ENCODE results near the gene DVL2. TPM values are rescaled to one million over a fixed set of nuclear protein-coding genes. Genes with fewer than 3 reads are reported as not detected.

Gene DVL2
- total and polyA plus RNA-seq, 2 of the 13 experiments (the other 11 are each of a cell fraction or from before 2014, with no cell fraction given), result 5.7 to 38.2 TPM

DNA sequence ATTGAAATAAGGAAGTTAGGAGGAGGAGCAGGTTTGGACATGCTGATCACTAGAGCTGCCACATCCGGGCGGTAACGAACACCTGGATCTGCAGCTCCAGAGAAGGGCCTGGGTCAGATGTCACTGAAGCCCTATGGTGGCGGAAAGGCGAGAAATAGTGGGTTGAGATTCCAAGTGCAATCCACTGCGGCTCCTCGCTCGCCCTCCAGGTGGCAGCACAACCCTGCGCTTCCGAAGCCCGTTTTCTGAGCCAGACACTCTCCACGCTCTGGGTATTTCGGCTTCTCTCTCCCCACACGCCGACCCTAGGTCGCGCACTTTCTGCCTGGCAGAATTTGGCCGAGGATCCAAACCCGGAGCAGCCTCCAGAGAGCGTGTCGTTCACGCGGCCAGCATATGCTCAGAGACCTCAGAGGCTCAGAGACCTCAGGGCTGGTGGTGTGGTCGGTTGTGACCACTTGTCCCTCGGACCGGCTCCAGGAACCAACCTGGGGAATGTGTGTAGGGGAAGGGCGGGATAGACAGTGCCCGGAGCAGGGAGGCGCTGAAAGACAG, 46.3 kb upstream of the DVL2 start (continued):
- TF ChIP-seq, protein P1, sequence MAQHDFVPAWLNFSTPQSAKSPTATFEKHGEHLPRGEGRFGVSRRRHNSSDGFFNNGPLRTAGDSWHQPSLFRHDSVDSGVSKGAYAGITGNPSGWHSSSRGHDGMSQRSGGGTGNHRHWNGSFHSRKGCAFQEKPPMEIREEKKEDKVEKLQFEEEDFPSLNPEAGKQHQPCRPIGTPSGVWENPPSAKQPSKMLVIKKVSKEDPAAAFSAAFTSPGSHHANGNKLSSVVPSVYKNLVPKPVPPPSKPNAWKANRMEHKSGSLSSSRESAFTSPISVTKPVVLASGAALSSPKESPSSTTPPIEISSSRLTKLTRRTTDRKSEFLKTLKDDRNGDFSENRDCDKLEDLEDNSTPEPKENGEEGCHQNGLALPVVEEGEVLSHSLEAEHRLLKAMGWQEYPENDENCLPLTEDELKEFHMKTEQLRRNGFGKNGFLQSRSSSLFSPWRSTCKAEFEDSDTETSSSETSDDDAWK (CRISPR knock-in tag; IDR thresholded peaks at IDR 0.05), result no peak
- TF ChIP-seq, protein P2, sequence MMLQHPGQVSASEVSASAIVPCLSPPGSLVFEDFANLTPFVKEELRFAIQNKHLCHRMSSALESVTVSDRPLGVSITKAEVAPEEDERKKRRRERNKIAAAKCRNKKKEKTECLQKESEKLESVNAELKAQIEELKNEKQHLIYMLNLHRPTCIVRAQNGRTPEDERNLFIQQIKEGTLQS (CRISPR knock-in tag; IDR thresholded peaks at IDR 0.05), result no peak
- peak; percentile 61; the same call in 1 of the 2 replicates for TF ChIP-seq ZMYM4 (CRISPR knock-in tag; IDR thresholded peaks at IDR 0.05)
- TF ChIP-seq ZNF251 (CRISPR knock-in tag; IDR thresholded peaks at IDR 0.05), result no peak
- no peak for TF ChIP-seq ZBTB42 (CRISPR knock-in tag; IDR thresholded peaks at IDR 0.05)
- TF ChIP-seq, protein P3, sequence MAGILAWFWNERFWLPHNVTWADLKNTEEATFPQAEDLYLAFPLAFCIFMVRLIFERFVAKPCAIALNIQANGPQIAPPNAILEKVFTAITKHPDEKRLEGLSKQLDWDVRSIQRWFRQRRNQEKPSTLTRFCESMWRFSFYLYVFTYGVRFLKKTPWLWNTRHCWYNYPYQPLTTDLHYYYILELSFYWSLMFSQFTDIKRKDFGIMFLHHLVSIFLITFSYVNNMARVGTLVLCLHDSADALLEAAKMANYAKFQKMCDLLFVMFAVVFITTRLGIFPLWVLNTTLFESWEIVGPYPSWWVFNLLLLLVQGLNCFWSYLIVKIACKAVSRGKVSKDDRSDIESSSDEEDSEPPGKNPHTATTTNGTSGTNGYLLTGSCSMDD (CRISPR knock-in tag; IDR thresholded peaks at IDR 0.05), result no peak
- TF ChIP-seq, protein P4, sequence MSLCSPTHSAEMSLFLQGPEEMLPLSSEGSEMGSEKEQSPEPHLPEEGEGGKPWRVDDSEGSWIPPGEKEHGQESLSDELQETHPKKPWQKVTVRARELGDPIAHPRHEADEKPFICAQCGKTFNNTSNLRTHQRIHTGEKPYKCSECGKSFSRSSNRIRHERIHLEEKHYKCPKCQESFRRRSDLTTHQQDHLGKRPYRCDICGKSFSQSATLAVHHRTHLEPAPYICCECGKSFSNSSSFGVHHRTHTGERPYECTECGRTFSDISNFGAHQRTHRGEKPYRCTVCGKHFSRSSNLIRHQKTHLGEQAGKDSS (CRISPR knock-in tag; IDR thresholded peaks at IDR 0.05; ENCODE audit: borderline replicate concordance, low read depth), result peak; percentile 72; the same call in 1 of the 2 replicates
- TF ChIP-seq, protein P5, sequence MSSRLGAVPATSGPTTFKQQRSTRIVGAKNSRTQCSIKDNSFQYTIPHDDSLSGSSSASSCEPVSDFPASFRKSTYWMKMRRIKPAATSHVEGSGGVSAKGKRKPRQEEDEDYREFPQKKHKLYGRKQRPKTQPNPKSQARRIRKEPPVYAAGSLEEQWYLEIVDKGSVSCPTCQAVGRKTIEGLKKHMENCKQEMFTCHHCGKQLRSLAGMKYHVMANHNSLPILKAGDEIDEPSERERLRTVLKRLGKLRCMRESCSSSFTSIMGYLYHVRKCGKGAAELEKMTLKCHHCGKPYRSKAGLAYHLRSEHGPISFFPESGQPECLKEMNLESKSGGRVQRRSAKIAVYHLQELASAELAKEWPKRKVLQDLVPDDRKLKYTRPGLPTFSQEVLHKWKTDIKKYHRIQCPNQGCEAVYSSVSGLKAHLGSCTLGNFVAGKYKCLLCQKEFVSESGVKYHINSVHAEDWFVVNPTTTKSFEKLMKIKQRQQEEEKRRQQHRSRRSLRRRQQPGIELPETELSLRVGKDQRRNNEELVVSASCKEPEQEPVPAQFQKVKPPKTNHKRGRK (CRISPR knock-in tag; IDR thresholded peaks at IDR 0.05), result no peak
- TF ChIP-seq, protein P6, sequence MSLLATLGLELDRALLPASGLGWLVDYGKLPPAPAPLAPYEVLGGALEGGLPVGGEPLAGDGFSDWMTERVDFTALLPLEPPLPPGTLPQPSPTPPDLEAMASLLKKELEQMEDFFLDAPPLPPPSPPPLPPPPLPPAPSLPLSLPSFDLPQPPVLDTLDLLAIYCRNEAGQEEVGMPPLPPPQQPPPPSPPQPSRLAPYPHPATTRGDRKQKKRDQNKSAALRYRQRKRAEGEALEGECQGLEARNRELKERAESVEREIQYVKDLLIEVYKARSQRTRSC (CRISPR knock-in tag; IDR thresholded peaks at IDR 0.05; ENCODE audit: low read depth), result no peak
- TF ChIP-seq ARID2 (CRISPR knock-in tag; IDR thresholded peaks at IDR 0.05; ENCODE audit: borderline replicate concordance), result no peak
- TF ChIP-seq NCOA5 (CRISPR knock-in tag; IDR thresholded peaks at IDR 0.05), result no peak
- TF ChIP-seq ZEB1 (IDR thresholded peaks at IDR 0.05; ENCODE audit: insufficient replicate concordance, low read depth), result peak; percentile 37
- 0 out of 2 replicates have a peak, but pooled peaks have one; percentile 26 for TF ChIP-seq NR2F2 (IDR thresholded peaks at IDR 0.05; ENCODE audit: borderline replicate concordance, low read depth)
- TF ChIP-seq ZNF354B (CRISPR knock-in tag; IDR thresholded peaks at IDR 0.05), result no peak; the same call in 1 of the 2 replicates
- no peak for TF ChIP-seq TBP (CRISPR knock-in tag; IDR thresholded peaks at IDR 0.05)
- TF ChIP-seq ZNF160 (CRISPR knock-in tag; IDR thresholded peaks at IDR 0.05), result no peak
- TF ChIP-seq, protein P7, sequence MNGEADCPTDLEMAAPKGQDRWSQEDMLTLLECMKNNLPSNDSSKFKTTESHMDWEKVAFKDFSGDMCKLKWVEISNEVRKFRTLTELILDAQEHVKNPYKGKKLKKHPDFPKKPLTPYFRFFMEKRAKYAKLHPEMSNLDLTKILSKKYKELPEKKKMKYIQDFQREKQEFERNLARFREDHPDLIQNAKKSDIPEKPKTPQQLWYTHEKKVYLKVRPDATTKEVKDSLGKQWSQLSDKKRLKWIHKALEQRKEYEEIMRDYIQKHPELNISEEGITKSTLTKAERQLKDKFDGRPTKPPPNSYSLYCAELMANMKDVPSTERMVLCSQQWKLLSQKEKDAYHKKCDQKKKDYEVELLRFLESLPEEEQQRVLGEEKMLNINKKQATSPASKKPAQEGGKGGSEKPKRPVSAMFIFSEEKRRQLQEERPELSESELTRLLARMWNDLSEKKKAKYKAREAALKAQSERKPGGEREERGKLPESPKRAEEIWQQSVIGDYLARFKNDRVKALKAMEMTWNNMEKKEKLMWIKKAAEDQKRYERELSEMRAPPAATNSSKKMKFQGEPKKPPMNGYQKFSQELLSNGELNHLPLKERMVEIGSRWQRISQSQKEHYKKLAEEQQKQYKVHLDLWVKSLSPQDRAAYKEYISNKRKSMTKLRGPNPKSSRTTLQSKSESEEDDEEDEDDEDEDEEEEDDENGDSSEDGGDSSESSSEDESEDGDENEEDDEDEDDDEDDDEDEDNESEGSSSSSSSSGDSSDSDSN (CRISPR knock-in tag; IDR thresholded peaks at IDR 0.05), result peak; percentile 80
- no peak for TF ChIP-seq PRPF4 (IDR thresholded peaks at IDR 0.05; ENCODE audit: low read depth, low read length, poor library complexity, severe bottlenecking)
- TF ChIP-seq, protein P8, sequence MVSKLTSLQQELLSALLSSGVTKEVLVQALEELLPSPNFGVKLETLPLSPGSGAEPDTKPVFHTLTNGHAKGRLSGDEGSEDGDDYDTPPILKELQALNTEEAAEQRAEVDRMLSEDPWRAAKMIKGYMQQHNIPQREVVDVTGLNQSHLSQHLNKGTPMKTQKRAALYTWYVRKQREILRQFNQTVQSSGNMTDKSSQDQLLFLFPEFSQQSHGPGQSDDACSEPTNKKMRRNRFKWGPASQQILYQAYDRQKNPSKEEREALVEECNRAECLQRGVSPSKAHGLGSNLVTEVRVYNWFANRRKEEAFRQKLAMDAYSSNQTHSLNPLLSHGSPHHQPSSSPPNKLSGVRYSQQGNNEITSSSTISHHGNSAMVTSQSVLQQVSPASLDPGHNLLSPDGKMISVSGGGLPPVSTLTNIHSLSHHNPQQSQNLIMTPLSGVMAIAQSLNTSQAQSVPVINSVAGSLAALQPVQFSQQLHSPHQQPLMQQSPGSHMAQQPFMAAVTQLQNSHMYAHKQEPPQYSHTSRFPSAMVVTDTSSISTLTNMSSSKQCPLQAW (CRISPR knock-in tag; IDR thresholded peaks at IDR 0.05), result peak; percentile 90

Measured in HepG2 (cell line).